ENCODE measurements around the gene ATP8B4.

DNA sequence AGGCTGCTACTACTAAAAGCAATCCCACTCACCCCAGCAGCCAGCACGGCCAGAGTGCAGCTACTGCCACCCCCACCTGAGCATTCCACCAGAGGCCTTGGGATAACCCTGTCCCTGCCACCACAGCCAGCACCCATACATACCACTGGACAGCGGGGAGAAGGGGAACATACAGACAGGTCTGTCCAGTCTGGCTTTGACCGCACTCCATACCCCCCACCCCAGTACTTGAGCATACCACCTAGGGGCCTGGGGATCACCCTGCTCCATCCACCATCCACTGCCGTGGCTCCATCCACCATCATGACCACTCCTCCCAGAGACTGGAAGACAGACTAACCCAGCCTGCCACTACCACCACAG is 210.1 kb downstream of the ATP8B4 start:
- no peak for TF ChIP-seq EZH2 (IDR thresholded peaks at IDR 0.05)
- no peak for TF ChIP-seq POLR2AphosphoS5 (IDR thresholded peaks at IDR 0.05; ENCODE audit: borderline replicate concordance, low read depth, low read length)
